IMR-90 (cell line): ENCODE data around the gene MSH4. TPM values are rescaled to one million over a fixed set of nuclear protein-coding genes. Genes with fewer than 3 reads are reported as not detected.

ENCODE experiments used
- ATAC-seq: fragments of 200-7000 bp; cut with Tn5 transposase; 2 replicates; pipeline ENCODE4 v1.9.1; 2020; ENCODE audit warnings: low read depth, mild to moderate bottlenecking, moderate library complexity
- BruUV-seq: library from RNA; stranded (reverse); fragments of 400-500 nt; replicated peaks from 2 replicates; lab custom pipeline; 2021; lab: Mats Ljungman, UMichigan
- CTCF ChIA-PET: fragments of 300-600 bp; formaldehyde crosslinking; extraction: SDS; loops from one replicate; lab custom pipeline; 2021; ENCODE audit warnings: antibody characterized with exemption; lab: Yijun Ruan, JAX
- POLR2A ChIA-PET: fragments of 300-600 bp; sonication (Branson Sonifier 250); formaldehyde crosslinking; loops from one replicate; lab custom pipeline; 2022; ENCODE audit warnings: antibody characterized with exemption; ENCODE audit not compliant: unreplicated experiment; lab: Charles Lee
- DNase-seq: peaks from one replicate; pipeline ENCODE4 v3.0.0; 2013
- H2AFZ ChIP-seq: replicated peaks from 2 replicates; pipeline ENCODE3; 2013; ENCODE audit warnings: low read length, mild to moderate bottlenecking; ENCODE audit not compliant: poor library complexity
- H2AK5ac ChIP-seq: 2 replicates; pipeline ENCODE4 v1.6.1; 2013; ENCODE audit warnings: low read depth, low read length, inconsistent platforms
- H2AK9ac ChIP-seq: replicated peaks from 2 replicates; pipeline ENCODE3; 2013; ENCODE audit warnings: mild to moderate bottlenecking, low read depth, low read length, moderate library complexity; ENCODE audit not compliant: poor library complexity
- H2BK120ac ChIP-seq: 2 replicates; pipeline ENCODE4 v1.6.1; 2013; ENCODE audit warnings: low read depth, low read length, inconsistent platforms
- H2BK15ac ChIP-seq: 3 replicates; pipeline ENCODE4 v1.6.1; 2013; ENCODE audit warnings: low read depth, low read length, inconsistent platforms
- H2BK20ac ChIP-seq: 2 replicates; pipeline ENCODE4 v1.6.1; 2013; ENCODE audit warnings: low read depth, mild to moderate bottlenecking, inconsistent platforms, low read length, moderate library complexity
- H2BK5ac ChIP-seq: 2 replicates; pipeline ENCODE4 v1.6.1; 2013; ENCODE audit warnings: mild to moderate bottlenecking, low read depth, low read length, inconsistent platforms; ENCODE audit not compliant: poor library complexity, severe bottlenecking
- H3K14ac ChIP-seq: replicated peaks from 2 replicates; pipeline ENCODE4 v1.6.1; 2013; ENCODE audit warnings: low read depth, low read length, inconsistent platforms
- H3K18ac ChIP-seq: 2 replicates; pipeline ENCODE4 v1.6.1; 2013; ENCODE audit warnings: low read depth, low read length, control low read depth
- H3K23ac ChIP-seq: 2 replicates; pipeline ENCODE4 v1.6.1; 2013; ENCODE audit warnings: low read depth, low read length, inconsistent platforms
- H3K27ac ChIP-seq: 2 replicates; pipeline ENCODE4 v1.5.1; 2013; ENCODE audit warnings: mild to moderate bottlenecking, control low read depth, low read length; ENCODE audit not compliant: insufficient read depth
- H3K27me3 ChIP-seq: 2 replicates; pipeline ENCODE4 v1.6.1; 2013; ENCODE audit warnings: low read length; ENCODE audit not compliant: control insufficient read depth, insufficient read depth
- H3K36me3 ChIP-seq: 2 replicates; pipeline ENCODE4 v1.6.1; 2013; ENCODE audit warnings: low read length, mixed read lengths; ENCODE audit not compliant: control insufficient read depth, insufficient read depth
- H3K4ac ChIP-seq: 2 replicates; pipeline ENCODE4 v1.6.1; 2013; ENCODE audit warnings: low read depth, low read length, inconsistent platforms
- H3K4me1 ChIP-seq: 2 replicates; pipeline ENCODE4 v1.6.1; 2013; ENCODE audit warnings: low read length, mixed read lengths; ENCODE audit not compliant: control insufficient read depth, insufficient read depth
- H3K4me2 ChIP-seq: 2 replicates; pipeline ENCODE4 v1.6.1; 2013; ENCODE audit warnings: low read depth, mild to moderate bottlenecking, control low read depth, low read length, moderate library complexity
- H3K4me3 ChIP-seq: 2 replicates; pipeline ENCODE4 v1.5.1; 2013; ENCODE audit warnings: low read depth, mild to moderate bottlenecking, control low read depth, low read length, moderate library complexity; ENCODE audit not compliant: insufficient read depth
- H3K56ac ChIP-seq: 2 replicates; pipeline ENCODE4 v1.6.1; 2013; ENCODE audit warnings: low read length, inconsistent platforms; ENCODE audit not compliant: insufficient read depth; ENCODE audit errors: extremely low read depth
- H3K79me1 ChIP-seq, 2 experiments: 2 replicates each; pipeline ENCODE4 v1.6.1; 2013; ENCODE audit warnings: low read length in 2 of 2, inconsistent platforms in 1 of 2, low read depth in 1 of 2
- H3K9ac ChIP-seq: 2 replicates; pipeline ENCODE4 v1.6.1; 2013; ENCODE audit warnings: low read depth, low read length, control low read depth
- H3K9me1 ChIP-seq: 2 replicates; pipeline ENCODE4 v1.6.1; 2013; ENCODE audit warnings: low read length, inconsistent platforms; ENCODE audit not compliant: insufficient read depth
- H3K9me3 ChIP-seq: 2 replicates; pipeline ENCODE4 v1.6.1; 2013; ENCODE audit warnings: low read length; ENCODE audit not compliant: control insufficient read depth, insufficient read depth
- H4K20me1 ChIP-seq: 2 replicates; pipeline ENCODE4 v1.6.1; 2013; ENCODE audit warnings: low read length, inconsistent platforms; ENCODE audit not compliant: insufficient read depth
- H4K5ac ChIP-seq: 2 replicates; pipeline ENCODE4 v1.6.1; 2013; ENCODE audit warnings: mild to moderate bottlenecking, low read depth, low read length, control low read depth
- H4K8ac ChIP-seq, 2 experiments: 2 replicates each; pipeline ENCODE4 v1.6.1; 2013; ENCODE audit warnings: low read depth in 2 of 2, low read length in 2 of 2, control low read depth in 1 of 2, inconsistent platforms in 1 of 2
- H4K91ac ChIP-seq: 2 replicates; pipeline ENCODE4 v1.6.1; 2013; ENCODE audit warnings: low read depth, low read length, inconsistent platforms; ENCODE audit not compliant: insufficient read depth
- BHLHE40 ChIP-seq: fragments of 150-350 bp; IDR thresholded peaks from 2 replicates; pipeline ENCODE4 v1.6.1; 2016; ENCODE audit warnings: mild to moderate bottlenecking, low read depth, low read length
- FOS ChIP-seq: fragments of 150-350 bp; IDR thresholded peaks from 2 replicates; pipeline ENCODE4 v1.6.1; 2016; ENCODE audit warnings: low read depth, low read length
- MAFK ChIP-seq: IDR thresholded peaks from 2 replicates; pipeline ENCODE4 v1.6.1; 2012; ENCODE audit warnings: low read depth, low read length, improper control_type of control experiment
- POLR2A ChIP-seq: IDR thresholded peaks from 2 replicates; pipeline ENCODE4 v1.6.1; 2012; ENCODE audit warnings: mild to moderate bottlenecking, low read depth, low read length
- USF2 ChIP-seq: fragments of 150-350 bp; IDR thresholded peaks from 2 replicates; pipeline ENCODE4 v1.6.1; 2017; ENCODE audit warnings: mild to moderate bottlenecking, antibody characterized with exemption, low read length, low read depth
- dilution Hi-C: fragments of 300-500 bp; cut with HindIII; formaldehyde crosslinking; loops from one replicate; pipeline ENCODE4 v1.14.3; 2018; ENCODE audit warnings: low sequenced_read_pairs; ENCODE audit not compliant: unreplicated experiment
- in situ Hi-C: fragments of 300-500 bp; cut with MboI; formaldehyde crosslinking; loops from 3 replicates; pipeline ENCODE4 v1.14.3; 2019; ENCODE audit warnings: low sequenced_read_pairs, inconsistent platforms, mixed read lengths
- intact Hi-C: fragments of 100-400 bp; cut with micrococcal nuclease; formaldehyde crosslinking; loops from 2 replicates; pipeline ENCODE4 v1.10.0; 2022
- microRNA-seq, 2 experiments: library from miRNA; stranded (forward) in 1 of 2; unstranded in 1 of 2; fragments of 10-50 nt in 1 of 2; fragments of <30 nt in 1 of 2; gene quantifications in 1 of 2; microRNA quantifications in 1 of 2; one replicate each; pipeline versions ENCODE3 to v1.1.0; 2013 to 2020; ENCODE audit not compliant: insufficient read depth in 1 of 2, insufficient read length in 1 of 2, unreplicated experiment in 1 of 2
- polyA plus RNA-seq, 3 experiments: library from polyadenylated mRNA; depleted of rRNA; stranded (reverse); fragments of >200 nt; gene quantifications; 2 replicates each; pipeline ENCODE4 v1.2.3, GENCODE V29; 2012; ENCODE audit warnings: low replicate concordance in 1 of 3
- small RNA-seq, 5 experiments: library from RNA; depleted of rRNA; stranded (forward); fragments of <200 nt; gene quantifications; one replicate each; pipeline ENCODE3, GENCODE V24; 2012
- total RNA-seq: library from RNA; depleted of rRNA; stranded (reverse); fragments of >200 nt; gene quantifications from 2 replicates; pipeline ENCODE4 v1.2.3, GENCODE V29; 2012; rRNA removed

MSH4 gene
- total and polyA plus RNA-seq, 2 of the 4 experiments (the other 2 are of a cell fraction) = under 0.01 to 0.02 TPM

- Histone ChIP-seq H3K56ac (no peak overlapping the region), H3K4me3 (no peak overlapping the region), H3K27me3 (no peaks in the 10 kb centered on the region), H3K36me3 (no peaks in the 10 kb centered on the region), H2AFZ (no peak overlapping the region), H3K4me1 (no peaks in the 10 kb centered on the region), H3K18ac (no peak overlapping the region), H3K9ac (no peak overlapping the region), H2BK5ac (no peak overlapping the region), H4K8ac (no peak overlapping the region), H2AK5ac (no peak overlapping the region), H4K91ac (no peak overlapping the region), H2BK120ac (no peak overlapping the region), H3K23ac (no peak overlapping the region), H3K4ac (no peak overlapping the region), H3K4me2 (no peak overlapping the region), H4K20me1 (no peaks in the 10 kb centered on the region), H2BK20ac (no peak overlapping the region), H3K9me3 (no peaks in the 10 kb centered on the region), H2AK9ac (no peak overlapping the region), H4K5ac (no peak overlapping the region), H2BK15ac (no peak overlapping the region), H3K27ac (no peak overlapping the region), H3K79me1 (no peaks in the 10 kb centered on the region), H3K14ac (no peak overlapping the region), H3K9me1 (no peaks in the 10 kb centered on the region)
- in situ Hi-C loops (no loop called here), dilution Hi-C loops (no loop called here), intact Hi-C loops (no loop called here)
- ChIA-PET POLR2A (no interaction called here), CTCF (no interaction called here)
- BruUV-seq = no TSS peak
- TF ChIP-seq FOS (no peak), MAFK (peak; percentile 32), USF2 (no peak), BHLHE40 (no peak), POLR2A (no peak)
- DNase-seq (peak; percentile 14), ATAC-seq (no peak)
These were observed 157.9 kb downstream of the MSH4 start for GRCh38 chr1:75954586-75954985.

Small RNA genes lying within 50 kb of the gene (microRNA-seq; reads per million reads assigned to microRNA genes)
- gene SNORD45A (ENCODE audit: insufficient read depth, insufficient read length) = not detected
- gene SNORD45B (ENCODE audit: insufficient read depth, insufficient read length) = not detected
- not detected for gene SNORD45C (ENCODE audit: insufficient read depth, insufficient read length)

Small RNA genes lying within 50 kb of the gene (small RNA-seq; reads per million reads assigned to genes)
- 0 reads per million in 5 experiments for gene SNORD45A
- 0 reads per million in 5 experiments for gene SNORD45B
- 0 reads per million in 5 experiments for gene SNORD45C

Other genes with a start within 250 kb of the MSH4 start
- under 0.01 TPM in 2 replicates for gene SLC44A5, start 185.8 kb upstream of the MSH4 start, total RNA-seq
- not detected in 2 replicates for gene SLC44A5, start 185.8 kb upstream of the MSH4 start, polyA plus RNA-seq (2012; rRNA removed)
- gene ACADM, start 72.2 kb upstream of the MSH4 start, total RNA-seq = 8.6 and 21.9 TPM in 2 replicates
- 15.1 and 18.5 TPM in 2 replicates for gene ACADM, start 72.2 kb upstream of the MSH4 start, polyA plus RNA-seq (2012; rRNA removed)
- 48.2 and 120 TPM in 2 replicates for gene RABGGTB, start 10.6 kb upstream of the MSH4 start, total RNA-seq
- 59.6 and 76.0 TPM in 2 replicates for gene RABGGTB, start 10.6 kb upstream of the MSH4 start, polyA plus RNA-seq (2012; rRNA removed)
- gene ASB17, start 135.5 kb downstream of the MSH4 start, total RNA-seq = not detected in 2 replicates
- not detected in 2 replicates for gene ASB17, start 135.5 kb downstream of the MSH4 start, polyA plus RNA-seq (2012; rRNA removed)